CD4-positive, alpha-beta T cell treated with Interleukin-12 subunit alpha and Interleukin-12 subunit beta, for 1 hour (primary cell): ENCODE results near the gene EXOC4.
"Not testable (repeated sequence)": the region's sequence is repeated elsewhere in the genome, so short reads cannot be mapped to it uniquely, and the experiment has no call there.

Experiments
- DNase-seq: peaks from one replicate; pipeline ENCODE4 v3.0.0-alpha.2; 2020

EXOC4 gene

DNA sequence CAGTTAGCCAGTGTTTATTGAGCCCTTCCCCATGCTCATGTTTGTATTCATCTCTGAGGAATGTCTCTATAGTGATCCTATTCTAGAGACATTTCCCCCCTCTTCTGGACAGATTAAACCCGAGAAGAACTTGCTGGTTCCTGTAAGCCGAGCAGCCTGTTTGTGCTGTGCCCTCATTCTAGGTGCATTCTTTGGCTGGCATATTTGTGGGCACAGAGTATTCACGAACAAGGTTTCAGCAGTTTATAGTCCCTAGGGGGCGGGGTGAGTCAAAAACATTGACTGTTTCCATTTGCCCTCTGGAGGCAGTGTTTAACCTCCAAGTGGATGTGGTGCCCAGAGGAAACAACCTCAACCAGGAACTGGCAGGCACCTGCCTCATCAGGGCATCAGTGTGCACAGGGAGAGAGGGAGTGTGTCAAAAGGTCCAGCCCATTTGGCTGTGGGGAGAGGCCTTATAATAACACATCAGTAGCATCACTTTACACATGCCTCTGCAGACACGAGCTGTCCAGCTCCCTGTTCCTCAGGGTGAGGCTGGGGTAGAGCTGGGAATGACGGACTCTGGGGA is 600.9 kb downstream of the EXOC4 start:
- no peak for DNase-seq

- DNase-seq: peak; percentile 13
Observed at GRCh38 chr7:133854739-133855138, 601.9 kb downstream of the EXOC4 start.

GRCh38 chr7:133857376-133858119 is 604.7 kb downstream of the EXOC4 start:
- no peak for DNase-seq

DNA sequence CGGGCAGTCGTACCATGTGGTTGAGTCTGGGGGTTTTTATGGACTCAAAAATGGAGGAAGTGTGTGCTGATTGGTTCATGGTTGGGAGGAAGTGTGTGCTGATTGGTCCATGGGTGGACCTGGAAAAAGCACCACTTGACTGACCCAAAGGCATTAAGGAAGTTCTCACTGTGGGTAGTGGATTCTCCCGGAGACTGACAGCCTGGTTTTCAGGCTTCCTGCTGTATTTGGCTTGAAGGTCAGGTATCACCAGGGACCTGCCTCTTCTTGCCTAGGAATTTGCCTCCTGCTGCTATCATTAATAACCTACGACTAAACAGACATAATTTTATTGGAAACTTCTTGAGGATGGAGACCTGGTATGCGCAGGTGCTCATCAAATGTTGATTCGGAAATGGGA is 605.4 kb downstream of the EXOC4 start:
- no peak for DNase-seq

DNA sequence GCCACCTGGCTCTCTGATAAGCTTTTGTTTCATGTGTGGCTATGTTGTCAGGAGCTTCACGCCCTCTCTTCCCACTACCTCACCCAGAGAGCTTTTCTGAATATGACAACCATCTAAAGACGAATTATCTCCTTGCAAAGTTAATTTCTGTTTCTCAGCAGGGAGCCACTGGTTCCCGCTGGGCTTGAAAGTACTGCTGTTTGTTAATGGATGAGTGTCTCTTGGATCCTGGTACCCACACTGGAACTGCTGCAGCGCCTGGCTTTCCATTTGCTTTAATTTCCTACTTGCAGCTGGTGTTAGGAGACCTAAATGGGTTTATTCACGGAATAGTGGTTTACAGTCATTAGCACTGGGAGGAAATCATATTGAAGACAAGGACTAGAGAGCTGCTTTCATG is 606.4 kb downstream of the EXOC4 start:
- DNase-seq: no peak

DNA sequence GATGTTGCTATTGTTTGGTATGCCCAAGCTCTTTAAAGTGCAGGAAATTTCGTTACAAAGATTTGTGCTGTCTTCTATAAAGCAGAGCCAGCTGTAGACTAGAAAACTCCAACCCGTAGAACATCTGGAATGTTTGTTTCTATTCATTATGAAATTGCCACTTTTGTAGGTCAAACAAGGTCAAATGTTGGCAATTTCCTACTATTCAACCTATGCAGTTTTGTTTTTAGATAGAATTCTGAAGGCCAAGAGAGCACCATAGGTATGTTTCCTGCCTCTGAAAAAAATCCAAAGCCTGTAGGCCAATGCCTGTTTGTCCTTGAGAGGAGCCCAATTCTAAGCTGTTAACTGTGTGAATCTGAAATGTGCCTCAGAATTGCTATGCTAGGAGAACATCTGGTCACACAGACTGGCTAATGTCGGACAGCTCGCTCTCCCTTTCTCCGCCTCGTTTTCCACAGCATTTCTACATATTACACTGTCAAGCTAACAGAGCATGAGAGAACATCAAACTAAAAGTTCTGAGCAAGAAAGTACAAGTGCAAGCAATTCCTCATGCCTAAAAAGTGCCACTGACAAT is 607.1 kb downstream of the EXOC4 start:
- DNase-seq: no peak

DNA sequence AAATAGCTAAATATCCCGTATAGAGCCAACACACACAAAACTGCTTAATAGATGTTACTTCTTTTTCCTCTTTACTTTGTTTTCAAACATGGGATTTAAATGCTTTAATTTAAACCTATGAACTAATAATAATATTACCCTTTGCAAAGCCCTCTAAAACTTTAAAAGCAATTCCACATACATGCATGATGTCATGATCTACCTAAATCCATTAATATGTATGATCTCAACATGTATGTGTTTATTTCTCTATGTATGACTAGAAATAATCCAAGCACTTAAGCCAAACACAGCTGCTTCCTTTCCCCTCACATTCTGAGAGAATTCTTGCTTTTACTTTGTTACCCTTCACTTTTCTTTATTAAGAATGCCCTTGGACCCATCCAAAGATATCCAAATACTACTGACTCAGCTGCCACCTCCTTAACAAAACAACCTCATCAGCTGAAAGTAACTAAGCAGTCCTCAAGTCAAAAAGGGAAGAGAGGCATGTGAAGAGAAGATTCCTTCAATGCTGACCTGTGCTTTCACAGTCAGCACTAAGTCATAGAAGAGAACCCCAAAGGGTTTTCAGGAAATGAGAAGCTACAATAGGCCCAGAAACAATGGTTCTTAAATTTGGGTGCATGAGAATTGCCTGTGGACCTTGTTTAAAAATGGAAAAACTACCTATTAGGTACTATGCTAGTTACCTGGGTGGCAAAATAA is 607.9 kb downstream of the EXOC4 start:
- no peak for DNase-seq

- no peak for DNase-seq
Observed at GRCh38 chr7:133861876-133862275, 609.0 kb downstream of the EXOC4 start.

DNA sequence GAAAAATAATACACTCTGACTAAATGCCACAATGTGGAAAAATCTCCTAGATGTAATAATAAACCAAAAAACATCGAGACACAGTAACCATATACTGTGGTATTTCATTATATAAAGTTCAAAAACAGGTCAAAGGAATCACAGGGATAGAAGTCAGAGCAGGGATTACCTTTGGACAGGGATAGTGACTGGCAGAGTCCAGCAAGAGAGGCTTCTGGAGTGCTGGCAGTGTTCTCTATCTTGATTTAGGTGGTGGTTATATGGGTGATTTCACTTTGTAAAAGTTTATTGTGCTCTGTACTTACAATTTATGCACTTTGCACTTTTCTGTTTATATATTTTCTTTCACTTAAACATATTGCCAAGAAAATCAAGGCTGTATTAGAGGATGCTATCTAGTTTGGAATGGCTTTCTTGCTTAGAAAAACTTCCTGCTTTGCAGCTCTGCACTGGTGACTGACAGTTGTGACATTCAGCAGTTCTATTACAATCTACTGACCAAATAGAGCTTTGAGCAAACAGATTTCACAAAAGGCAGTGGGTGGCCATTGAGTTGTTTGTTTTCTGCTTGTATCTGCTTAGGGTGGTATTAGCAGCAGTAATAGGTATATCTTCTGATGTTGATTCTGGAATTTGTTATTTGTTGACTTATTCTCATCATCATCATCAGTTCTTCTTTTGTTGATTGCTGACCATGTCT is 610.6 kb downstream of the EXOC4 start:
- DNase-seq: no peak

- no peak for DNase-seq
Observed at GRCh38 chr7:133869556-133869955, 616.7 kb downstream of the EXOC4 start.

GRCh38 chr7:133871757-133872156 is 618.9 kb downstream of the EXOC4 start:
- no peak for DNase-seq

- no peak for DNase-seq
Observed at GRCh38 chr7:133873187-133873586, 620.3 kb downstream of the EXOC4 start.

DNA sequence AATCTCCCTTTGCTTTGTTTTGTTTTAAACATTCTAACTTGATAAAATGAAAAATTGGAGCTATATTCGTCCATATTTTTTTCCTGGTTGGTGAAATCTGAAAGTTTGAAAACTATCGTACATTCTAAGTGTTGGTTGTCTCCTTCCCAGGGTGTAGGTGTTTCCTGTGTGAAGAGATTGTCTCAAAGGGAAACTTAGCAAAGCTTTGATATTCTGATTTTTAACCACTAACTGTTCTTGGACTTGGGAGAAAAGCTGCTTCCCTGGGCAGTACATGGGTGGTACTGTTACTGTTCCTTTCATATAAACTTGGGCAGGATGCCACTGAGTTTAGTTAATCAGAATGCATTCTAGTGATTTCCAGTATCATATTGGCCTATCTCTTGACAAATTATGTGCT is 620.8 kb downstream of the EXOC4 start:
- DNase-seq: no peak

DNA sequence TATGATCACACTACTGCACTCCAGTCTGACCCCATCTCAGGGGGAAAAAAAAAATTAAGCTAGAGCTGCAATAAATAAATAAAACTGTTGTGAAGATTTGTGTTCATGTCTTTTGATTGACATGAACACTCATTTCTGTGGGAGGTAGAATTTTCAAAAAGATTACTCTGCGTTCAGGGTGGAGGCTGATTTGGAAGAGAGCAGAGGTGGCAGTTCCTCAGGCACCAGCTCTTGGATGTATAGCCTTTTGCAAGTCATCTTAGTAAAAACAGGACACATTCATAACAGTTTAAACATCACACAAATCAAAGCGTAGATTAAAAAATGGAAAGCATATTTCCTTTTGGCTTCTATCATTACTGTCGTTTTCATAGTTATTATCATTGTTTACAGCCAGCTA is 630.7 kb downstream of the EXOC4 start:
- DNase-seq: no peak

DNA sequence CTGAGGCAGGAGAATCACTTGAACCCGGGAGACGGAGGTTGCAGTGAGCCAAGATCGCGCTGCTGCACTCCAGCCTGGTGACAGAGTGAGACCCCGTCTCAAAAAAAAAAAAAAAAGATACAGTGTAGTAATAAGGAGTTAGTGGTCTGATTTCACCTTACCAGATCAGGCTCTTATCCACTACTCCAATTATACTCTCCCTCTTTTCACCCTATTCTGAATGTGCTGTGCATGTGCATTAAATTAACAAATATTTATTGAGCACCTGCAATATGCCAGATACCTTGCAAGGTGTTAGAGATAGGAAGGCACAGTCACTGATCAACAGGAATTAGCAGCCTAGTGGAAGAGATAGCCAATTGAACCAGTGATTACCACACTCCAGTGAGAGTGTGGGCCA is 632.3 kb downstream of the EXOC4 start:
- DNase-seq: no peak

DNA sequence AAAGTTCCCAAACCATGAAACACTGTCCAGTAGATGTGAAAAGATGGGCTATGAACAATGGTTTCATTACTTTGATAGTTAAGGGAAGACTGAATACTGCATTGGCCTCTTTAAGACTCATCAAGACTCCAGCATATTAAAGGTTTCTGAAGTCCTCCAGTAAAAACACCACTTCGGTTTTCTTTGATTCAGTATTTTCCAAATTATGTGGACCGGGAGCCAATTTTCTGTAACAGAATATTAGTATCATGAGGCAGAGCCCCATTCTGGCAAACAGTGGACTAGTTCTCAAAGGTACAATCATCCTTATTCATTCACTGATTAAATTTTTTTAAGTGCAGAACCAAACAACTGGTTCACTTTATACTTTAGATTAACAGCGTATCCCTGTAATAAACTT is 633.2 kb downstream of the EXOC4 start:
- no peak for DNase-seq

- DNase-seq: no peak
Observed at GRCh38 chr7:133886797-133887196, 633.9 kb downstream of the EXOC4 start.

DNA sequence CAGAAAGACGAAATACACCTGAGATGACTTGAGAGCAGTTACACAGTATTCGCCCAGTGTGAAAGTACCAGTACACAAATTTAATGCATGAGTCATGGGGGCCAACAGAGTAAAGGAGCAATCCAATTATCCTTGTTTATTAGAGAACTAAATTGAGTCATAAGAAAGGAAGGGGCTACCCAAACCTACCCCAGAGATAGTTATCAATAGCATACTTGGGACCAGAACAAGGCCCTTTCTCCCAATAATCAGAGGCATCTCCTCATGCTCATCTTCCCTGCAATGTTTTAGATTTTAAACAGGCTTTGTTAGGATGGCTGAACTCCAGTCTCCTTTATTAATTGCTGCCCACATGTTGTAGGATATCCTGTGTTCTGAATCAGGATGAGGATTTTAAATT is 634.6 kb downstream of the EXOC4 start:
- DNase-seq: no peak

- DNase-seq: no peak
Observed at GRCh38 chr7:133888061-133888930, 635.4 kb downstream of the EXOC4 start.

DNA sequence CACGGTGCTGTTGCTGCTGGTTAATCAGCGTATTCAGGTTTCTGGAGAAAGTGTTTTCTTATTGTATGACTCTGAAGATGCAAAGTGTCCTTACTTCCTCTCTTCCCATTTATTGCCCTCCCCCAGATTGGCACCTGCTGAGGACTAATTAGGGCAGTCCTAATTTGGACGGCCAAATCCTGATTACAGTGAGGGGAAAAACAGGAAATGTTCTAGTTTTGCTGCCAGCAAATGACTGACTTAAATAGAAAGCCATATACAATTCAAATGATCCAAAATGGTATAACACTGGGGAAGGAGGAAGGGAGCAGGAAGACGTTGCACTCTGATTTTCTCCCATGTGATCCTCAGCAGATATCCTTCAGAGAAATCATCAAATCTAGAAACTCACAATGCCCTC is 651.9 kb downstream of the EXOC4 start:
- DNase-seq: no peak

DNA sequence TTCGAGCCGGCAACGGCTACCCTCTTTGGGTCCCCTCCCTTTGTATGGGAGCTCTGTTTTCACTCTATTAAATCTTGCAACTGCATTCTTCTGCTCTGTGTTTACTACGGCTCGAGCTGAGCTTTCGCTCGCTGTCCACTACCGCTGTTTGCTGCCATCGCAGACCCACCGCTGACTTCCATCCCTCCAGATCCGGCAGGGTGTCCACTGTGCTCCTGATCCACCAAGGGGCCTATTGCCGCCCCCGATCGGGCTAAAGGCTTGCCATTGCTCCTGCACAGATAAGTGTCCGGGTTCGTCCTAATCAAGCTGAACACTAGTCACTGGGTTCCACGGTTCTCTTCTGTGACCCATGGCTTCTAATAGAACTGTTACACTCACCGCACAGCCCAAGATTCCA is 653.7 kb downstream of the EXOC4 start:
- DNase-seq: not testable (repeated sequence)

DNA sequence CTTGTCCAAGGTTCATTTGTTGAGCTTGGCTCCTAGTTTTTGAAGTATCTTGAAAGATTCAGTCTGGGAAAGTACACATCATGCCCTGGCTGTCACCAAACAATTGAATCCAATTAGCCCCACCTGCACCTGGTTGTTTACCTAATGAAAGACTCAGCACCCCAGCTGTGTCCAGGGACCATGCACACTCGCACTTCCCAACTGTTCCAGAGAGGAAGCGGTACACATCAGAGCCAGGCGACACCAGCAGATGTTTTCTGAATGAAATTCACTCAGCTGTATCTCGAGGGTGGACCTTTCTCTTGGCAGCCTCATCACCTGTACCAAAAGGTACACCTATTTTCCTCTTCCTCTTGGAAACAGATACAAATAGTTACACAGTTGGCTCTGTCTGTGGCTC is 657.9 kb downstream of the EXOC4 start:
- DNase-seq: no peak
